Choroid plexus epithelial cell (primary cell): ENCODE data around the gene RAX.

Experiments
- DNase-seq: peaks from one replicate; pipeline ENCODE4 v3.0.0-alpha.2; 2010; ENCODE audit warnings: low read depth
- H3K4me3 ChIP-seq: 2 replicates; pipeline ENCODE4 v1.5.1; 2011; ENCODE audit warnings: low read depth, mild to moderate bottlenecking, control low read depth, low read length, moderate library complexity
- CTCF ChIP-seq: conservative IDR thresholded peaks from 2 replicates; pipeline ENCODE4 v1.5.1; 2011; ENCODE audit warnings: low read depth, mild to moderate bottlenecking, control low read depth, inconsistent platforms, low read length, moderate library complexity

Gene RAX

GRCh38 chr18:59286341-59286740, 13.1 kb upstream of the RAX start:
- H3K4me3 ChIP-seq, result no peak overlapping the region
- DNase-seq, result no peak
- TF ChIP-seq CTCF, result no peak

GRCh38 chr18:59282341-59282740, 9.1 kb upstream of the RAX start:
- no peak for TF ChIP-seq CTCF
- H3K4me3 ChIP-seq, result no peak overlapping the region
- DNase-seq, result no peak

DNA sequence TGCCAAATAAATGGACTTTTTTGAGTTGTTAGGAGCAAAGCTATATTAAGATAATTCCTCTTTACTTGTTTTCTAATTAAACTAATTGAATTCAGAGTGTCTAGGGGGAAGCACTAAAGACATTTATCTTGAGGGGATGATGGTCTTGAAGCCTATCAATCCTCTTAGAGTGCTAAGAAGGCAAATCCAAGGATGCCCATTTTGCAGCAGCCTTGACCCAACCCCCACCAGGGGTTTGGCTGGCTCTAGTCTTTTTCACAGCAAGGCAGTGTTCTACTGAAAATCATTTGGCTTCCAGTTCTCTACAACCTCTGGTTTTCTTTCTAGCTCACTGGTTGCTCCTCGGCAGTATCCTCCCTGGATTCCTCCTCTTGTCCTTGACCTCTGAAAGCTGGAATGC, 6.5 kb upstream of the RAX start:
- no peak for TF ChIP-seq CTCF
- H3K4me3 ChIP-seq, result no peak overlapping the region
- no peak for DNase-seq

- H3K4me3 ChIP-seq, result no peak overlapping the region
- no peak for TF ChIP-seq CTCF
- no peak for DNase-seq
Observed at GRCh38 chr18:59279193-59279592, 5.9 kb upstream of the RAX start.

- H3K4me3 ChIP-seq, result no peak overlapping the region
- no peak for TF ChIP-seq CTCF
- DNase-seq, result no peak
Observed at GRCh38 chr18:59278793-59279192, 5.5 kb upstream of the RAX start.

- no peak for DNase-seq
- no peak for TF ChIP-seq CTCF
- no peak overlapping the region for H3K4me3 ChIP-seq
Observed at GRCh38 chr18:59276047-59276446, 2.8 kb upstream of the RAX start.

GRCh38 chr18:59275406-59275949, 2.2 kb upstream of the RAX start:
- H3K4me3 ChIP-seq, result no peak overlapping the region
- no peak for TF ChIP-seq CTCF
- DNase-seq, result no peak
